Neural crest cell (in vitro differentiated cells): Measurements from ENCODE around the gene ZSWIM6. TPM values are rescaled to one million over a fixed set of nuclear protein-coding genes. Genes with fewer than 3 reads are reported as not detected.

ENCODE experiments used
- DNase-seq: peaks from one replicate; pipeline ENCODE4 v3.0.0; 2021; ENCODE audit warnings: low read depth, mixed read lengths, low spot score
- H3K27ac Mint-ChIP-seq: one replicate; pipeline ENCODE4 v1.8.0; 2021; ENCODE audit warnings: mild to moderate bottlenecking, mixed read lengths; ENCODE audit not compliant: unreplicated experiment
- H3K27me3 Mint-ChIP-seq: 2 replicates; pipeline ENCODE4 v1.8.0; 2021; ENCODE audit warnings: low read depth, mild to moderate bottlenecking, mixed read lengths
- H3K36me3 Mint-ChIP-seq: 2 replicates; pipeline ENCODE4 v1.8.0; 2021; ENCODE audit warnings: low read depth, mild to moderate bottlenecking, mixed read lengths
- H3K4me1 Mint-ChIP-seq: 2 replicates; pipeline ENCODE4 v1.8.0; 2021; ENCODE audit warnings: mixed read lengths
- H3K4me3 Mint-ChIP-seq: one replicate; pipeline ENCODE4 v1.8.0; 2021; ENCODE audit warnings: mild to moderate bottlenecking, mixed read lengths
- H3K9me3 Mint-ChIP-seq: 2 replicates; pipeline ENCODE4 v1.8.0; 2021; ENCODE audit warnings: mixed read lengths
- CTCF ChIP-seq: fragments of 200-600 bp; sonication (generic); conservative IDR thresholded peaks from 2 replicates; pipeline ENCODE4 v1.5.0; 2021; ENCODE audit warnings: antibody characterized with exemption, mild to moderate bottlenecking
- total RNA-seq: library from RNA; stranded (reverse); gene quantifications from 2 replicates; pipeline ENCODE4 v1.2.1, GENCODE V29; 2021

The ZSWIM6 gene
- total RNA-seq, 1 donor from 2014 or later = 33.8 TPM

DNA sequence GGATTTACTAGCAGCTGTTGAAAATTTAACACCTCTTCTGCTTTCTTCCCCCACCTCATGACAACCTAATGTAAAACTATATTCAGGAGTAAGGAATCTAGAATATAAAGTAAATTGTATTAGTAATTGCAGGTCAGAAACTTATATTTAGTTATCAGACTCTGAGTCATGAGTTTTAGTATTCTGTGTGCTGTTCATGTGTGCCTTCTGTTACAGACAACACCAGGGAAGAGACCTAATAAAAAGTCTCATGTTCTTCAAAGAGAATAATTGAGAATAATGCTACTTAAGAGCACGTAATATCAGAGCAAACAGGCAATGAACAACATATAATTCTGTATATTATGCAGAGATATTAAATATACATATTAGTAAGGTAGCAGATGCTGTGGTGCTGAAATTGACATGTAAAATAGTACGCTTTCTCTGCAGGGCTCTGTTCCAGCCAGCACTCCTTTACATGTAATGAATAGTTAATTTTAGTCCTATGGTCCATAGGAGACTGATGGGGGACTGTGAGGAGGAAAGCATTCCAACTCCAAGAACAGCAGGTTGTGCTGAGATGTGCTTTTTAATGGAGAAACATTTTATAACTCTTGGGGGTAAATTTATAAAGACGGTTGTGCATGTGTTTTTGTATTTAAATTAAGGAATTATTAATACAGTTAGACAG is 106.4 kb downstream of the ZSWIM6 start:
- DNase-seq = no peak
- no peak overlapping the region for H3K27ac Mint-ChIP-seq
- peaks cover 16% of the 10 kb centered on the region for H3K4me1 Mint-ChIP-seq
- H3K4me3 Mint-ChIP-seq = no peak overlapping the region
- H3K36me3 Mint-ChIP-seq = peaks cover 38% of the 10 kb centered on the region
- H3K27me3 Mint-ChIP-seq = no peaks in the 10 kb centered on the region
- TF ChIP-seq CTCF = no peak
- peaks cover 21% of the 10 kb centered on the region for H3K9me3 Mint-ChIP-seq

DNA sequence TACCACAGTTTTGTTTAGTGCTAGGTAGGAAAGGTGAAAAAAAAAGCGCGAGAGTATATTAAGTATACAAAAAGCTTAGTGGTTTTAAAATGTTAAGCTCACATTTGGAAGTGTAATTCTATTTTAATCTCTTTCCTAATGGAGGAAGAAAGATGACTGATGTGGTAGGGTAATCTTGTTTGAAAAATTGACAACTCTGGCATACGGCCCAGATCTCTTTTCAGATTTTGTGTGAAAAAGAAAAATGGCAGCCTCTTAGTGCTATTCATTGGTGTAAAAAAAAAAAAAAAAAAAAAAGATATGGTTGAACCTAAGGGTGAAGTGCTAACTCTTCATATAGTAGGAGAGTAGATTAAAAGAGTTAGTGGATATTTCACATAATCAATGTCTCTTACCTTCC is 108.0 kb downstream of the ZSWIM6 start:
- Mint-ChIP-seq H3K4me1 (peaks cover 16% of the 10 kb centered on the region), H3K27me3 (no peaks in the 10 kb centered on the region), H3K9me3 (peaks cover 21% of the 10 kb centered on the region), H3K4me3 (no peak overlapping the region), H3K36me3 (peaks cover 41% of the 10 kb centered on the region), H3K27ac (no peak overlapping the region)
- DNase-seq = no peak
- no peak for TF ChIP-seq CTCF

GRCh38 chr5:61440596-61440995 is 108.5 kb downstream of the ZSWIM6 start:
- H3K9me3 Mint-ChIP-seq = peaks cover 21% of the 10 kb centered on the region
- H3K27me3 Mint-ChIP-seq = no peaks in the 10 kb centered on the region
- DNase-seq = no peak

DNA sequence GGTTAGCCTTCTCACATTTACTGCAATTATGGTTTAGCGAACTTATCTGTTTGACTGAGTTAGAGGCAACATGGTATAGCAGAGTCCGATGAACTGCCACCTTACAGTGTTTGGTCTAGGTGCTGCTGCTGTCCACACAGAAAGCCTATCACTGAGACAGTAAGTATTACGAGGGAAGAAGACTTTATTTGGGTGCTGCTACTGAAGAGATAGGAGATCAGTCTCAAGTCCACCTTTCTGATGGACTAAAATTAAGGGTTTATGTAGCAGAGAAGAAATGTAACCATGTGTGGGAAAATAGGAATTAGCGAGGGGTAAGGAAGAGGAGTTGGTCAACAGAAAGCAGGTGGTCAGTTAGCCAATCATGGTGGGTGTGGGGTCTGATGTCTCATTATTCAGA is 109.7 kb downstream of the ZSWIM6 start:
- no peak for TF ChIP-seq CTCF
- Mint-ChIP-seq H3K27me3 (no peaks in the 10 kb centered on the region), H3K36me3 (peaks cover 52% of the 10 kb centered on the region), H3K4me1 (peaks cover 11% of the 10 kb centered on the region), H3K27ac (no peak overlapping the region), H3K4me3 (no peak overlapping the region), H3K9me3 (peaks cover 21% of the 10 kb centered on the region)
- no peak for DNase-seq

More at GRCh38 chr5:61440596-61440995, 108.5 kb downstream of the ZSWIM6 start:
- H3K27ac Mint-ChIP-seq = no peak overlapping the region
- H3K36me3 Mint-ChIP-seq = peaks cover 45% of the 10 kb centered on the region
- no peak for TF ChIP-seq CTCF
- H3K4me1 Mint-ChIP-seq = peaks cover 16% of the 10 kb centered on the region
- H3K4me3 Mint-ChIP-seq = no peak overlapping the region

DNA sequence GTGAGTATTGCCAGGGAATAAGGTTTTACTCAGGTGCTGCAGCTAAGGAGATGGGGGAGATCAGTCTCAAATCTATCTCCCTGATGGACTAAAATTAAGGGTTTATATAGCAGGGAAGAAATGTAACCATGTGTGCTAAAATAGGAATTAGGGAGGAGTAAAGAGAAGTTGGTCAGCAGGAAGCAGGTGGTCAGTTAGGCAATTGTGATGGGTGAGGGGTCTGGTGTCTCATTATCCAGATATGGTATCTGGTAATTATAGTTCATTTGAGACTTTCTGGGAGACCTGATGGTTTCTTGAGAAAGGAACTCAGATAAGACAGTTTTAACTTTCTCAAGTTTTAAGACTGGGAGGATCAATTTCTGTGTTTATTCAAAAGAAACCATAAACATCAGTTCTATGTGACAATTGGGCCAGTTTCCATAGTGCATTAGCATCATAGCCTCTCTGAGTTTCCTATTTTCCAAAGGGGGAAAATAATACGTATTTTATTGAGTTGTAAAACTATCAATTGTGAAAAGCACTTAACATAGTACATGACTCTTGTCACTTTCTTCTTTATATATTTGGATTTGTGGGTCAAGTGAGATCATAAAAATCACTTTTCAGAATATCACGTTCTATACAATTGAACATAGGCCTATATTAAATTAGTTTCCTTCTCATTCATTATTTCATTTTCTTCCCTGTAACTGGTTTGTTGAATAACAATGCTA is 115.9 kb downstream of the ZSWIM6 start:
- Mint-ChIP-seq H3K4me3 (no peak overlapping the region), H3K27me3 (no peaks in the 10 kb centered on the region)
- DNase-seq = no peak

More for the DNA sequence above, 115.9 kb downstream of the ZSWIM6 start:
- Mint-ChIP-seq H3K36me3 (peaks cover 41% of the 10 kb centered on the region), H3K9me3 (peaks cover 14% of the 10 kb centered on the region), H3K27ac (no peak overlapping the region), H3K4me1 (peaks cover 8% of the 10 kb centered on the region)
- TF ChIP-seq CTCF = no peak
